NCI-H2227 (cell line): ENCODE results near the gene WAS.
"Not testable (repeated sequence)": the region's sequence is repeated elsewhere in the genome, so short reads cannot be mapped to it uniquely, and the experiment has no call there.

Source experiments
- DNase-seq: peaks from one replicate; lab custom pipeline; 2025; ENCODE audit not compliant: unreplicated experiment; lab: John Stamatoyannopoulos, UW

WAS gene

DNA sequence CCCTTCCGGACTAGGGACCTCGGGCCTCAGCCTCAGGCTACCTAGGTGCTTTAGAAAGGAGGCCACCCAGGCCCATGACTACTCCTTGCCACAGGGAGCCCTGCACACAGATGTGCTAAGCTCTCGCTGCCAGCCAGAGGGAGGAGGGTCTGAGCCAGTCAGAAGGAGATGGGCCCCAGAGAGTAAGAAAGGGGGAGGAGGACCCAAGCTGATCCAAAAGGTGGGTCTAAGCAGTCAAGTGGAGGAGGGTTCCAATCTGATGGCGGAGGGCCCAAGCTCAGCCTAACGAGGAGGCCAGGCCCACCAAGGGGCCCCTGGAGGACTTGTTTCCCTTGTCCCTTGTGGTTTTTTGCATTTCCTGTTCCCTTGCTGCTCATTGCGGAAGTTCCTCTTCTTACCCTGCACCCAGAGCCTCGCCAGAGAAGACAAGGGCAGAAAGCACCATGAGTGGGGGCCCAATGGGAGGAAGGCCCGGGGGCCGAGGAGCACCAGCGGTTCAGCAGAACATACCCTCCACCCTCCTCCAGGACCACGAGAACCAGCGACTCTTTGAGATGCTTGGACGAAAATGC lies at the start of gene WAS:
Gene WAS, plus strand, starts transcription at position 389 of the 572 bp plus-strand sequence. Its CDS starts 55 bp downstream, at position 444.
- DNase-seq, result no peak

DNA sequence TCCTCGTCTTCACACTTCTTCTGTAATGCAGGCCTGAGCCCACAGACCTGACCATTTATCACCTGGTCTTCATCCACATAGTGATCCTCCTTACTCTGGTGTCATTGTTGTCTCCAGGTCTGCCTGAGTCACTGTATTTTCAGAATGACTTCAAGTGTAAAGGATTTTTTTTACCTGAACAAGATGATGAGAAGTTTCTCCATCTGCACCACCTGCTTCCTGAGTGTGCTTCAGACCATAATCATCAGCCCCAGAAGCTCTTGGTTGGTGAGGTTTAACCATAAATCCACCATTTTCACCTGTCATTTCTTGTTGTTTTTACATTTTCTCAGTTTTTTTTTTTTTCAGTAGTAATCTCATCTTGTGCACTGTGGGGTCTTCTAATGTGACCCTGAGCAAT lies 47.3 kb upstream of the WAS start:
- DNase-seq, result no peak

DNA sequence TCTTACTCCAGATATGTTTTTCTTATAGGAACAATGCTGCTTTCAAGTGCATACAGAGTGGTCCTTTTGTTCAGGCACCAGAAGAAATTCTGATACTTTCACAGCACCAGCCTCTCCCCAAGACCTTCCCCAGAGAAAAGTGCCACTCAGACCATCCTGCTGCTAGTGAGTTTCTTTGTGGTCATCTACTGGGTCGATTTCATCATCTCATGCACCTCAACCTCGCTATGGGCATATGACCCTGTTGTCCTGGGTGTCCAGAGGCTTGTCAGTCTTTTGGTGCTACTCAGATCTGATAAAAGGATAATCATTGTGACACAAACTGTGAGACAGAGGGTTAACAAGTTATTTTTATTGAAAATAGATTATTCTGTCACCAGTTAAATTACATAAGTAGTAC lies 46.8 kb upstream of the WAS start:
- DNase-seq, result no peak

DNA sequence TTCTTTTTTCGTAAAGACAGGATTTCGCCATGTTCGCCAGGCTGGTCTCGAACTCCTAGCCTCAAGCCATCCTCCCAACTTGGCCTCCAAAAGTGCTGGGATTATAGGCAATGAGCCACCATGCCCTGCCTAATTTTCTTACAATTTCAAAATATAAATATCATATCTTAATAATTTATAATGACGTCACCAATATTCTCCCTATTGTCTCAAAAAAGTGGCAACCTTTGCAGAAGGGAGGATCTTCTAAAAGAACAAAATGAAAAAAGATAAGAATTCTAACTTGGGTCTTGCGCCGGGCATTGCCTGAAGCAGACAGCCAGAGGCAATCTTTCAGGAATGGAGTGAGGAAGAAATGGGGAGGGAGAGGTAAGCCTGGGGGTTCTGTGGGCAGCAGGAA lies 37.9 kb upstream of the WAS start:
- no peak for DNase-seq

DNA sequence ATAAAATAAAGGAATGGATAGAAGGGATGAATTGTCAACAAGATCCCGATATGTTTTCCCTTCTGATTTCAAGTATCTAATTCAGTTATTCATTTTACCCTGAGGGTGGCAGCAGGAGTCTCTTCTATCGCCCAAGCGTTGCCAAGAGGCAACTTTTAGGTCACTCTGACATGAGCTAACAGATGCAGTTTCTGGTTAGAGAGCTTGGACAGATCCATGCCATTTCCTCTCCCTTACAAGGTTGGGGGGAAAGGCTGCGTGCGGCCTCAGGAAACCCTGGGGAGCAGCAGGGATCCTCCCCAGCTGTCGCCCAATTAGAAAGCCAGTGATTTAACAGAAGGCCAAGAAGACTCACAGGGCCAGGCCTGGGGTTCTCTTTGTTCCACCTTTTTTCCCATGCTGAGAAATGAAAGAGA lies 35.3 kb upstream of the WAS start:
- DNase-seq, result peak; percentile 80

- DNase-seq, result no peak
Observed at GRCh38 chrX:48649102-48649501, 34.5 kb upstream of the WAS start.

- DNase-seq, result not testable (repeated sequence)
Observed at GRCh38 chrX:48652055-48652579, 31.5 kb upstream of the WAS start.

- peak; percentile 30 for DNase-seq
Observed at GRCh38 chrX:48654746-48655145, 28.9 kb upstream of the WAS start.

- DNase-seq, result not testable (repeated sequence)
Observed at GRCh38 chrX:48659686-48660085, 23.9 kb upstream of the WAS start.

DNA sequence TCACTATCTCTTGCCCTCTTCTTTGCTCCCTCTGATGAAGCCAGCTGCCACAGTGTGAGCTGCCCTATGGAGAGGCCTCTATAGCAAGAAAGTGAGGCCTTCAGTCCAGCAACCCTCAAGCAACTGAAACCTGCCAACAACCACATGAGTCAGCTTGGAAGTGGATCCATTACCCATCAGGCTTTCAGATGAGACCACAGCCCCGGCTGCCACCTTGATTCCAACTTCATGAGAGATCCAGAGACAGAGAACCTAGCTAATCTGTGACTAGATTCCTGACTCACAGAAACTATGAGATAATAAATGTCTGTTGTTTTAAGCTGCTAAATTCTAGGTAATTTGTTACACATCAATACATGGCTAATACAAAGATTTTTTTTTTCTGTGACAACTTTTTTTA lies 20.4 kb upstream of the WAS start:
- no peak for DNase-seq

- DNase-seq, result no peak
Observed at GRCh38 chrX:48664156-48664555, 19.4 kb upstream of the WAS start.

DNA sequence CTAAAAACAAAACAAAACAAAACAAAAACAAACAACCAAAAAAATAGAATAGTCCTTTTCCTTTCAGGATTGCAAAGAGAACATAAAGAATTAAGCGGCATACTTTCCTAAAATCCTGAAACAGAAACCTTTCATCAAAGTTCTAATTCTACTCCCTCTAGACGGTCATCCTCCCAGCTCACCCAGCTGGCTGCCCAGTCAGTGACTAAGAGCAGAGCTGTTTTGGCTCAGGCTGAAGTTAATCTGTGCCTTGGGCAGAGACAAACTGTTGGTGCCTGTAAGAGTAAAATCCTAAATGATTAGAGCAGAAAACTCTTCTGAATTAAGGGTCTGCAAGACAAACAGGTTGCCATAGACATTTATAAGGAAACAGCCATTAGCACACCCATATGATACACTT lies 17.6 kb upstream of the WAS start:
- no peak for DNase-seq

DNA sequence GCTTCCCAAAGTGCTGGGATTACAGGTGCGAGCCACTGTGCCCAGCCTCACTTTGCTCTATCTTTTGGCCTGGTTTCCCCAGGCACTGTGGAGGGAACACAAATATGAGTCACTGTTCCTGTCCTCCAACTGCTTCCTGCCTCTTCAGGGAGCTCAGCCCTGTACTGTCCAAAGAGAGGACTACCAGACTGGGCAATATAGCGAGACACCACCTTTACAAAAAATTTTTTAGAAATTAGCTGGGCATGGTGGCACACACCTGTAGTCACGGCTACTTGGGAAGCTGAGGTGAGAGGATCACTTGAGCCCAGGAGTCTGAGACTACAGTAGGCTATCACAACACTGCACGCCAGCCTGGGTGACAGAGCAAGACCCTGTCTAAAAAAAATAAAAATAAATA lies 16.9 kb upstream of the WAS start:
- no peak for DNase-seq

- no peak for DNase-seq
Observed at GRCh38 chrX:48667509-48667908, 16.1 kb upstream of the WAS start.

DNA sequence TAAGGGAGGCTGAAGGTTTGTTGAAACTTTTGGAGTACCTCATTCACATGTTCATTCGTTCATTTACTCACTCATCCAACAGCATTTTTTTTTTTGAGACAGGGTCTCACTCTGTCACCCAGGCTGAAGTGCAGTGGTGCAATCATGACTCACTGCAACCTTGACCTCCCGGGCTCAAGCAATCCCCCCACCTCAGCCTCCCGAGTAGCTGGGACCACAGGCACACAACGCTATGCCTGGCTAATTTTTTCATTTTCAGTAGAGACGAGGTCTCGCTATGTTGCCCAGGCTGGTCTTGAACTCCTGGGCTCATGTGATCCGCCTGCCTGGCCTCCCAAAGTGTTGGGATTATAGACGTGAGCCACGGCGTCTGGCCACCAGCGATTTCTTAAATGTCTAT lies 15.4 kb upstream of the WAS start:
- DNase-seq, result not testable (repeated sequence)

DNA sequence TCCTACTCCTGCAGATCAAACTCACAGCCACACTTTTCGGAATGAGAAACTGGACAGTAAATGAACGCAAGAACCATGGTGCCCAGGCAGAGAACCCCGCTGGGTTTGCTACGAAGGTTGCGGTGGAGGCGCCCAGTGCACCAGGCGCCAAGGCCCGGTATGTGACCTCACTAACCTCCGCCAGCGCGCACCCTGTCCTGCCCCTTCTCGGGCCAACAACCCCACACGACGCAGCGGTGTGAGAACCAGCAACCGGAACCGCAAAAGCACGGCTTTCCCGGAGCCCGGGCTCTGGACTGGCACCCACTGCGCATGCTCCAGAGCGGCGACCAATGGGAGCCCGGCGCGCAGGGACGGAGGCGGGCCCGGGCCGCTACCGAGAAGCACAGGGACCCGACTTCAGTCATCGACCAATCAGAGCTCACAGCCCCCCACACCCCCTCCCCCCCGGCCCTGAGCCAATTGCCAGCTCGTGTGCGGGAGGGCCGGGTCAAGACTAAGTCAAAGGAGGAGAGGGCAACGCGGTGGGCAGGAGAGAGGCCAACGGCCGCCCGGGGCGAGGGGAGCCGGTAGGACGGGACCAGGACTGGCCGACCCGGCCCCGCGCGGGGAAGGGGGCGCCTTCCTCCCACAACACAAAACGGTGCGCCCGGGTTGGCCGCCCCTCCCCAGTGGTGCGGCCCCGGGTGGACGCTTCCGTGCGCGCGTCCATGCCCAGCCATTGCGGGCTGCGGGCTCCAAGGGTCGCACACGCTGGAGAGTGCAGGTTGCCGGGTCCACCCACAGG lies 7.3 kb upstream of the WAS start:
- DNase-seq, result peak; percentile 96

DNA sequence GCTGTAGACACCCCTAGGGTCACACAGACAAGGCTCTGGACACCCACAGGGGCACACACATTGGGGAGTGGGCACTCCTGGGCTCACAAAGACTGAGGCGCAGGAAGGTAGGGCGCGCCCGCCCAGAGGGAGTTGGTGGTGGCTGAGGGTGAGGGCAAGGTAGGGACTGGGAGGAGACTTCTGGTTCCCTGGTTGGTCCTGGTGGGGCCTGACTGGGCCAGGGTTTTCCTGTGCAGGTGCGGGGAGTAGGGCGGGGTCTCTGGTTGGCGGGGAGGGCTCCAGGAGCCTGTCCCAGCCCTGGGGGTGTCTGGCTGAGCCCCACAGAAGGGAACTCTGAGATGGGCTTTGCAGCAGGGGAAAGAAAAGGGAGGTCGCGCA lies 6.7 kb upstream of the WAS start:
- DNase-seq, result peak; percentile 65

- peak; percentile 39 for DNase-seq
Observed at GRCh38 chrX:48677516-48677915, 6.1 kb upstream of the WAS start.

GRCh38 chrX:48680467-48680866 lies 3.1 kb upstream of the WAS start:
- peak; percentile 57 for DNase-seq

DNA sequence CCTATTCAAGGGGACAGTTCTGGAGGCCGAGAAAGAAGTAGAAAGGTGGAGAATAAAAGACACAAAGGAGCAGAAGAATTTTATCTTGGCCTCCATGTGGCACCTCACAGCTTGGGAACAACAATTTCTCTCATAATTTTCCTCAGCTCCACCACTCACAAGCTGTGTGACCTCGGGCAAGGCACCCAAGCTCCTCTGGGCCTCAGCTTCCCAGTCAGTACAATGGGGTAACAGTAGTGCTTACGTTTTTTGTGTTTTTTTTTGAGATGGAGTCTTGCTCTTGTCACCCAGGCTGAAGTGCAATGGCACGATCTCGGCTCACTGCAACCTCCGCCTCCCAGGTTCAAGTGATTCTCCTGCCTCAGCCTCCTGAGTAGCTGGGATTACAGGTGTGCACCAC lies 2.7 kb upstream of the WAS start:
- not testable (repeated sequence) for DNase-seq

DNA sequence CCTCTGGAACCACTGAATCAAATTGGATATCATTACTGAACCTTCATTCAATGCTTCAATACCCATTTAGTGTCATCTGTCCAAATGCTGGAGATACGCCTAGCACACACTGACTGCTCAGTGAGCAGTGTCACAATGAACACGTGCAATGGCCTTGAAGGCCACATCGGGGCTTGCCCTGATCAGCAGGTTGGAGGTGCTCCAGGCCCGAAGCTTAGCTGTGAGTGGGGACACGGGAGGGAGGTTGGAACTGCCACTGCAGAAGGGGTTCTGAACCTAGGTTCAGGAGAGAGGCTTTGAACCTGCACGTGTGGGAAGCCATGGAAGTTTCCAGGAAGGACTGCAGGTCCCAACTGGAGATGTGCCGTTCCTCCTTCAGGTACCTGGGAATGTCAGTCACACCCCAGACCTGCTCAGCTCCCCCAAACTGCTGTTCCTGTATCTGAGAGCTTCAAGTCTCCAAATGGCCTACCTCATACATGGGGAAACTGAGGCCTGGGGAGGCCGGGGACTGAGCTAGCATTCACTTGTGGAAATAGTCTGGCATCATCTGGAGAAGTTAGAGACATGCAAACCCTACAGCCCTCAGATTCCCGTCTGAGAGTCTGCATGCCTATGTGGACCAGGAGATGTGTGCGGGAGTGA lies 1.9 kb upstream of the WAS start:
- DNase-seq, result no peak

- not testable (repeated sequence) for DNase-seq
Observed at GRCh38 chrX:48682795-48683194, 804 bp upstream of the WAS start.
